ENCODE data around the gene DNAJB4.
"Not testable (repeated sequence)": the region's sequence is repeated elsewhere in the genome, so short reads cannot be mapped to it uniquely, and the experiment has no call there.

The DNAJB4 gene

DNA sequence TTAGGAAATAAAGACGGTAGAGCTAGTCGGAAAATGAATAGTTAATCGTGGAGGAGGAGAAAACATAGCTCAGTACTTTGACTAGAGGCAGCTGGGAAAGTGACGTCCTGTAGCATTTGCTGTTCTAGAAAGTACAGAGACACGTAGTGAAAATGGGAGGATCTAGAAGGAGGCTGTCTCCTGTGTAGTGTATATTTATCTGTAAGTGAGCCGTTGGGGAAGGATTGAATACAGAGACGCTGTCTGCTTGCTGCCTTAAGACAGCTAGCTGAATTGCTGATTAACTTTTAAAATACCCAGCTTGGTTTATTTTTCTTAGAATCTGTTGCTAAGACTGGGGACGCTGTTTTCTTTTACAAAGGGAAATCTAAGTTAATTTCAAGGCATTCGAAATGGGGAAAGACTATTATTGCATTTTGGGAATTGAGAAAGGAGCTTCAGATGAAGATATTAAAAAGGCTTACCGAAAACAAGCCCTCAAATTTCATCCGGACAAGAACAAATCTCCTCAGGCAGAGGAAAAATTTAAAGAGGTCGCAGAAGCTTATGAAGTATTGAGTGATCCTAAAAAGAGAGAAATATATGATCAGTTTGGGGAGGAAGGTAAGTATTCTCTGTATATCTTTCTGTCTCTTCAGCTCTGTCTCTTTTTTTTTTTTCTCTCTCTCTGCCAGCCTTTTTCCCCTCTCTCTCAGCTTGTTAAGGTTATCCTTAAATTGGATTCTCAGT is at the start of gene DNAJB4:
Gene DNAJB4, plus strand, starts transcription at position 221 of the 729 bp plus-strand sequence. Its CDS starts 172 bp downstream, at position 393.
- peak; percentile 49 for DNase-seq (ENCODE audit: low read depth, low spot score)

DNA sequence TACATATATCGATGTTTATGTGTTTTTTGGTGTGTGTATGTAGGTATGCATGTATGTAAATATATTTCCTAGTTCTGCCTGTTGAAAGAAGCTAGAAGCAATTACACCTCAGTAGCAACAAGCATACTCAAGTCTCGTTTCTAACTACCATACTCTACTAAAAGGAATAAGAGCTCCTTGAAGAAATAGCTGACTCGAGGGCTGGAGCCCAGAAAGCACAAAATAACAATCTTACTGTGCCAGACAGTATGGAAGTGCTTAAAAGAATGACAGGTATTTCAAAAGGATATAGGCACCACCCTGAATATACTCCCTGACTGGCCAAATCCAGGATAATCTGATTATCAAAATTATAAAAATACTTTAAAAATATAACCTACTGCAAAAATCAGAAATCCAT is 49.0 kb upstream of the DNAJB4 start:
- no peak for DNase-seq (ENCODE audit: low read depth, low spot score)

DNA sequence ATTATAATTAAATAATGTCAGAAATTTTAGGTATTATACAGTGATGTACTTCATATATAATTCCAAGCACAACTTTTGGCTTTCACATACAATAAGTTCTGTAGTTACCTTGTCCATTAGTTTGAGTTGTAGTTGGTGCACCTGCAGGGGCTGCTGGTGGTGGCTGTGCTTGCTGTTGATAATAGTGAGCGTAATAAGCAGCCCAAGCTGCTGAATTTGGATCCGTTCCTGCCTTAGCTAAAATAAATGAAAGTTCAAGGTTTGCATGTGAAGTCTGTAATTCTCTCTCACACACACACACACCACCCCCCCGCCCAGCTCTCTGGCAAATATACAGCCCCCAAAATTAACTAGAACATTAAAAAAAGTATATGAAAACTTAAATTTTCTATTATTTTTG is 48.3 kb upstream of the DNAJB4 start:
- no peak for DNase-seq (ENCODE audit: low read depth, low spot score)

DNA sequence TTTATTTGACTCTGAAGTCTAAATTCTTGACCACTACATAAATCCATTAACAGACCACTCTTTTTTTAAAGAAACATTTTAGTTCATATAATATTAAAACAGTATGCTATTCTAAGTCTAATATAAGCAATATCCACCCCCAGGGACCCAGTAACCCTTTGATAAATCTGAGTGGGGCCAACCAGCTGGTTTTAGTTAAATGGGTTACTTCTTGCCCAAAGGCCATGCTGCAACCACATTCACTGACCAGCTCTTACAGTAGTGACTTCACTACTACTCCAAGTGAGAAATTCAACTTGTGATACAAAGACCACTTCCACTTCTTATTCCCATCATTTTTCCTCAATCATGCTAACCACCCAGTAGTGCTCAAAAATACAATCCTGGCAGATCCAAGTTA is 46.3 kb upstream of the DNAJB4 start:
- DNase-seq (ENCODE audit: low read depth, low spot score), result no peak

DNA sequence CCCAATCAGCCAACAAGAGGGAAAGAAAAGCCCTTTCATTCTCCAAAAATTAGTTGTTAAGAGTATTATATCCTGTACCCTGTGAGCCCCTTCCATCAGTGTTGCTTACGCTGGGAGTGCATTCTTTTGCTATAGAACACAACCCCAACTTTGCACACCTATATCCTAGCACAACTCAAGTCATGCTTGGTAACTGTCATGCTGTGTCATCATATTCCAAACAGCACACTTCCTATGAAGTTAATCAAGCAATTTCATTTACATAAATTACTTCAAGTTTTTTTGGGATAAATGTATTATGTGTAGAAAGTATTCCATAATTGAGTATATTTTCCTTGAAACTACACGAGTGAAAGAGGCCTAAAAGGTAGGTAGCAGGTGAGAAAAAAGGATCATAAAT is 45.9 kb upstream of the DNAJB4 start:
- DNase-seq (ENCODE audit: low read depth, low spot score), result no peak

DNA sequence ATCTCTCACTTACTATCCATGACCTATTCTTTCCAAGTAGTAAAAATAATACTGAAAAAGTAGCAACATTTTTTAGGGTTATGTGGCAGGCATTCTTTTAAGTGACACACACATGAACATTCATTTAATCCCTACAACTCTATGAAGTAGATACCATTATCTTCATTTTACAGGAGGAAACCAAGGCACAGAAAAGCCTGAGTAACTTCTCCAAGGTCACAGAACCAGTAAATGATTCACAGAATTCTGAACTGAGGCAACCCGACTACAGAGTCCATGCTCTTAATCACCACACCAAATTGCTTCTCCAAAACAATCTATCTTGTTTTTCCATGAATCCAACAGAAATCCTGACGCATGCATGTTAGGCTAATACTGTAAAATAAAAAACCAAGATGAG is 43.3 kb upstream of the DNAJB4 start:
- DNase-seq (ENCODE audit: low read depth, low spot score), result no peak

DNA sequence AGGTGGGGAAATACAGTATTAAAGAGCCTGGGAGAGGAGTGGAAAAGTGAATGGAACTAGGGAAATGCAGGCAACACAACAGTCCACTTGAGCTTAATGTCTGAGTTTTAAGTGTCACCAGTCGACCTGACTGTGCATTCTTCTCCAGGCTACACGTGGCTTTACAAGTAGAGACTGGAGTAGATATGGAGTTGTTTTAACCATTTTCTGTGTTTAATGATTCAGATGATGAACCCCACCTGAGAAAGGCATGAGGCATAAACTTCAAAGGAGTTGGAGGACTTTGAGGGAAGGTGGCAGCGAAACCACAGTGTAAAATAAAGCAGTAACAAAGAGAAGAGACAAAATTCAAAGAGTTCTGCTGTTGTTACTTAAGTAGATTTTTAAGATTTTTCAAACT is 38.4 kb upstream of the DNAJB4 start:
- no peak for DNase-seq (ENCODE audit: low read depth, low spot score)

DNA sequence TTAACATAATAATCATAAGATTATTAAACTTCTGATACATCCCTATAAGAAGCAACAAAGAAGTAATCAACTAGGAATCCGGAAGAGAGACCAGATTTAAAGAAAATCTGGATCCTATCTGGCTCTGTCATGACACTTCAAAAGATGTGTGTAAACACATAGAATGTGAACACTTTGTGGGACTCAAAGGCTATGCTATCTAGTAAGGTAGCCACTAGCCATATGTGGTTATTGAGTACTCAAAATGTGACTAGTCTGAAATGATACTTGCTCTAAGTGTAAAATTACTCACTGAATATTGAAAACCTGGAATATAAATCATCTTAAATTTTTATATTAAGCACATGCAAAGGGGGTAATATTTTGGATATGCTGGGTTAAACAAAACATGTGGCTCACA is 34.5 kb upstream of the DNAJB4 start:
- no peak for DNase-seq (ENCODE audit: low read depth, low spot score)

DNA sequence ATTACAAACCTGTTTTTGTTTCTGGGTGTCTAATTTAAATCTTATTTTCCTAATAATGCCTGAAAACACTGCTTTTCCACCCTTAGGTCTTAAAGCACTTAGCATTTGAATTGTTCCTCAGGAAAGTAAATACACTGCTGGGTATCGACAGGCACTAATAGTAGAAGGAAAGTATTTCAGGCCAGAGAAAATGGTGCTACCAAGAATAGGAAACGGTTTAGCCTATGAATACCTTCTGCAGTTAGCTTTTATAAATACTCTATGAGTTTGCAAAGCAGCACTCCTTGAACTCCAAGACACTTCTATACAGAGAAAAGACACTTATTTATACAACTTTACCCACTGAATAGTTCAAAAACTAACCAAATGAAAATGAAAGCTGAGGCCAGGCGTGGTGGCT is 32.7 kb upstream of the DNAJB4 start:
- no peak for DNase-seq (ENCODE audit: low read depth, low spot score)

DNA sequence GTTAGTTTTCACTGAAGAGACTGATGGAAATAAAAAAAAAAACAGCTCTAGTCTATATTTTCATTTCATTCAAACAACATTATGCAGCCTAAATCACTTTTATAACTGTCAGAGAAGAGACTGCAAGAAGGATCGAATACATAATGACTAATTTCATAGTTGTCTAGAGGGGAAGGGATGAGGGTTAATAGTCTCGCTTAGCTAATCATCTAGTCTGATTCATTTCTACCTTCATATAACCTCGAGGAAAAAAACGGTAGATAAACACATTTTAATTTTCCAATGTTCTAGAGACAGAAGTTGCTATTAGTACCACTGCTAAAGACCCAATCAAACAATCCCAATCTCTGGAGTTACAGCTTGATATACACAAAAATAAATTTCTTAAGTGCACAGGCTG is 29.4 kb upstream of the DNAJB4 start:
- no peak for DNase-seq (ENCODE audit: low read depth, low spot score)

DNA sequence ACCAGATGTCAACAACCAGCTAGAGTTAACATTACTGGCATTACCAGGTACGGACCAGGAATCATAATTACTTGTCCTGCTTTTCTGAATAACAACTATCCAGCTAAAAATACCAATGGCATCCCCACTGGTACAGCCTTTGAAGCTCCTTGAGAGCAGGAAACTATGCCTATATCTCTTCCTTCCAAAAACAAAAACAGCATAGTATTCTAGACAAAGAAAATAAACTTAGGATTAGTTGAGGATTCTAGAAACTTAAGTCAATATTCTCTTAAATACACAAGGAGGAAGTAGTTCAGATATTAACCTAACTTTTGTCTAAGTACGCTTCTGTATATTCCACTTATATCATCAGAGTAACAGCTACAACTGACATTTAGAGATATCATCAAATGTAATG is 28.8 kb upstream of the DNAJB4 start:
- DNase-seq (ENCODE audit: low read depth, low spot score), result no peak

DNA sequence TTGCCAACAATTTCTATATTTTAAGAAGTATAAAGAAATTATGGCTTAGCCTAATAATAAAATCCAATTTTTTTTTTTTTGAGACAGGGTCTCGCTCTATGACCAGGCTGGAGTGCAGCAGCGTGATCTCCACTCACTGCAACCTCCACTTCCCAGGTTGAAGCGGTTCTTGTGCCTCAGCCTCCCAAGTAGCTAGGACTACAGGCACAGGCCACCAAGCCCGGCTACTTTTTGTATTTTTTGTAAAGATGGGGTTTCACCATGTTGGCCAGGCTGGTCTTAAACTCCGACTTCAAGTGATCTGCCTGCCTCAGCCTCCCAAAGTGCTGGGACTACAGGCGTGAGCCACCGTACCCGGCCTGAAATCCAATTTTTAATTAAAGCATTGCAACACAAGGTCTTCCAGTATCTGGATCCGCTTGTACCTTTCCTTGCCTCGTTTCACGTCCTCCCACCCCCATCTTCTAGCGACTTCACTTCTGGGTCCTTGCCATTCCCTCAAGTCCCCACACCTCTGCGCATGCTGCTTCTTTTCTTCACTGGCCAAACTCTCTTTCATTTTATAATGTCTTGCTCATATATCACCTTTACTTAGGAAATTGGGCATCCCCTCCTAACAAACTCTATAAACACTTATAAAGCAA is 28.2 kb upstream of the DNAJB4 start:
- DNase-seq (ENCODE audit: low read depth, low spot score), result no peak

DNA sequence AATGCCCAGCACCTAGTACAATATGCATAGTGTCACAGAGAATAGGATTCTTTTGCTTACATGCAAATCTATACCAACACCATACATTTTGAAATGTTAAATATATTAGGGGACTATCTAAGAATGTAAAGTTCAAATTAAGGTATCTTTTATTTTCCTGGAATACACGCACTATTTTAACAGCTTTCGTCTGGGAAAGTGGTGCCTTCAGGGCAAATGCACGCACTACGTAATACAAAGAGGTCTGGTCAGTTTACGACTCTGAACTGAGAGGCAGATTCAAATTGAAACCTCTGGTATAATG is 26.8 kb upstream of the DNAJB4 start:
- no peak for DNase-seq (ENCODE audit: low read depth, low spot score)

DNA sequence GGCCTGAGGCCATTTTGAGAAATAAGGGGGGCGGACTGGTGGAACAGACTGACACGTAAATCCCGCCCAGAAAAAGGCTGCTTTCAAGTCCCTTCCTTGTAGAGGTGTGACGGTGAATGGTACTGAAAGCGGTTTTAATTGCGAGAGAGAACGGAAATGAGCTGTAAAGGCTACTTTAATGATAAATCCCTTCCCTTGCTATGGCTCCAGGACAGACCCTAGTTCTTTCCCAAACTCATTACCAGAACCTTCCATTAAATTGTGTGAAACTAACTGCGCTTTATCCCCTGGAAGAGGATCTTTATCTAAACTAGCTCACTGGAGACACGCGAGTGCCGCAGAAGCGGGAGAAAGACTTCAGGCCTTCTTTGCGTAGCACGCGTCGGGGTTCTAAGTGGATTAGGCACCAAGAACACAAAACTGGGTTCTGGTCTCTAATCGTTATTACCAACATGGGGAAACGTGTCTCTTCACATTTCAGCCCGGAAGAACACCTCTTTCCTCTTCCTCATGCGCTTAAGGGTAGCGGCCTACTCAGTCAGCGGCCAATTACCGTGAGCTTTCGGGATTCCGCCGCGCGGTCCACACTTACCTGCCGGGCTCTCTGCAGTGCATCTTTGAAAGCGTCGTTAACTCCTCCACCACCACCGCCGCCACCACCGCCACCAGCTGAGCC is 26.3 kb upstream of the DNAJB4 start:
- peak; percentile 74 for DNase-seq (ENCODE audit: low read depth, low spot score)

DNA sequence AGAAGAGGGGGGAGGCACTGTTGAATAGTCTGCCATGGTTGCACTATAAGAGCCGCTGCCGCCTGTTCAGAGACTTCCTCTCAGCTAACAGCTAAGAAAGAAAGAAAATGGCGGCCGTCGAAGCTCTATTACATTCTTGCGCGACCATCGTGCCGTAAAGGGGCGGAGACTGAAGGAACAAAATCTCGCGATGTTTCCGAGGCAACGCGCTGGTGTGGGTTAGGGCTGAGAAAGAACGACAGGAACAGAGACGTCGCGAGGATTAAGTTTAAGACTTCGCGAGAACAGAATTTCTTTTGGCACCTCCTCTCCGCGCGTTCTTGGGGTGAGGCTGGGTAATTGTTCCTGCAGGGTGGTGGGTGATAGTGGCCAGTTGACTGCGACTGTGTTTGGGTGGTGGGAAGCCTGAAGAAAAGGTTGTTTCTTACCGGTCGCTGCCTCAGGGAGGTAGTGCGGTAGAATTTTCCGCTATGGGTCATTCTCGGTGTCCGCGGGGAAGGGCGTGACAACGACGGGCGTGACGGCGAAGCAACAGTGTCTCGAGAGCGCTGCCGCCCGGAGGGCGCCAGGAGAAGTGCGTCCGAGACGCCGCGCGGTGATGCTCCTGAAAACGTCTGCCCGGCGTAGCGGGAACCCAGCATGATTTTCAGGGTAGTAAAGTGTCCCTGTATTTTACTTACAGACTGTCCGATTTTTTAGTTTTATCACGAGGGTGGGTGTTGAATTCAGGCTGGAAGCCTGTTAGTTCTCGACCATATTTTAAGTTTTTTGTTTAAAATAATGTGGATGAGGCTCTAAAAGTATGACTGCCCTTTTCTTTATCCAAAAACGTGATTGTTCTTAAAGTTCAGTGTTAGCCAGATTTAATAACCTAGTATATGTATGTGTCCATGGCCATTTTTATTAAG is 25.5 kb upstream of the DNAJB4 start, which contains the start of gene FUBP1:
Gene FUBP1, minus strand, starts transcription at position 104 of the 908 bp plus-strand sequence. Its CDS starts 68 bp downstream, at position 36.
- DNase-seq (ENCODE audit: low read depth, low spot score), result peak; percentile 93

DNA sequence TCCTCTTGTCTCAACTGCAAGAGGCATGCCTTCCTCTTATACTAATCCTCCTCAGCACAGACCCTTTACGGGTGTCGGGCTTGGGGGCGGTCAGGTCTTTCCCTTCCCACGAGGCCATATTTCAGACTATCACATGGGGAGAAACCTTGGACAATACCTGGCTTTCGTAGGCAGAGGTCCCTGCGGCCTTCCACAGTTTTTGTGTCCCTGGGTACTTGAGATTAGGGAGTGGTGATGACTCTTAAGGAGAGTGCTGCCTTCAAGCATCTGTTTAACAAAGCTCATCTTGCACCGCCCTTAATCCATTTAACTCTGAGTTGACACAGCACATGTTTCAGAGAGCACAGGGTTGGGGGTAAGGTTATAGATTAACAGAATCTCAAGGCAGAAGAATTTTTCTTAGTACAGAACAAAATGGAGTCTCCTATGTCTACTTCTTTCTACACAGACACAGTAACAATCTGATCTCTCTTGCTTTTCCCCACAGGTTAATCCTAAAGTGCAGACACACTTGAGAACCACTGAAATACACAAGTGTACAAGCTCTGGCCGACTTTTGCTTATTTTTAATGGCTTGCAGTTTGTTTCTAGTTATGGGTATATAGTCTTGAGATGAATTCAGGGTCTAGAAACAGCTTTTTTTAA is 21.3 kb upstream of the DNAJB4 start:
- DNase-seq (ENCODE audit: low read depth, low spot score), result not testable (repeated sequence)

DNA sequence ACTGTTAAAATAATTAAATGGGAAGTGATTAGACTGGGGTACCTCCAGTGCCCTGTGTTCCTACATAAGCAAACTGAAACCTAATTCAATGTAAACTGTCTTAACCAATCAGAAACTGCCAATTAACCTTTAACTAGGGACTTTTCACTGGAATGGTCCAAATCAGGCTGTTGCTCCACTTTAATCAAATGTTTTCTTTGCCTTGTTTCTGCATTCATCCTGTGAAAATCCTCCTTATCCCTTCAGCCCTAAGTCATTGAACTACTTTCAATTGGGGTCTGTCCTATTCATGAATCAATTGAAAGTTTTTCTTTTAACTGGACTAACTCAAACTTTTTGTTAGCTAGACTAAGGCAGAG is 20.8 kb upstream of the DNAJB4 start:
- no peak for DNase-seq (ENCODE audit: low read depth, low spot score)

DNA sequence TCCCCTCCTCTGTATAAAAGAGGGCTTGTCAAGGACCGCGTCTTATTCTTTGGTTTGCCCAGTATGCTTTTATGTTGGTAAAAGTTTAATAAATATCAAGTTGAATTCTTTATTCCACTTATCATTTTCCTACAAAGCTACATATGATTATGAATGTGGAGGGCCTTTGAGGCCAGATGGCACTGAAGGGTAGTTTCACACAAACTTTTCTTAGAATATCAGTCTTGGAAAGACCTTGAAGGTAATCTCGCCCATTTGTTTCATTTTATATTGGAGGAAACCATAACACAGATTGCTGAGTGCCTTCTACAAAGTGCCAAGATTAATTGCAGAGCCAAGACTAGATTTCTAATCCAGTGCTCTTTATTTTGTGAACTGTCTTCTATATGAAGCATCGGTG is 20.1 kb upstream of the DNAJB4 start:
- DNase-seq (ENCODE audit: low read depth, low spot score), result no peak

DNA sequence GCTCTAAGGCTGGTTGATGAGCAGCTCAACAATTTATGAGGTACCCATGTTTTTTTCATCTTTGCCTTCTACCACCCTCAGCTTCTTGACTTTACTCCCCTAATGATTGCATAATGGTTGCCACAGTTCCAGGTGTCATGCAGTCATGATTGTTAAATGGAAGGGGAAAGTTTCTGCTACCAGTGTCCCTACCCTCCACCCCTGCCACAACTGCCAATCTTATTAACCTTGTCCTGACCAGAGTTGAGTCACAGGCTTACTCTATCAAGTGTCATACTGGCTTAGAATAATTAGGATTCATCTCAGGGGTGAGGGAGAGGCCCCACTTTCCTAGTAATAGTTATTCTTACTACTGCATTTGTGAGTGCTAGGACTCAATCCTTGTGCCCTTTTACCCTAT is 17.9 kb upstream of the DNAJB4 start:
- no peak for DNase-seq (ENCODE audit: low read depth, low spot score)

DNA sequence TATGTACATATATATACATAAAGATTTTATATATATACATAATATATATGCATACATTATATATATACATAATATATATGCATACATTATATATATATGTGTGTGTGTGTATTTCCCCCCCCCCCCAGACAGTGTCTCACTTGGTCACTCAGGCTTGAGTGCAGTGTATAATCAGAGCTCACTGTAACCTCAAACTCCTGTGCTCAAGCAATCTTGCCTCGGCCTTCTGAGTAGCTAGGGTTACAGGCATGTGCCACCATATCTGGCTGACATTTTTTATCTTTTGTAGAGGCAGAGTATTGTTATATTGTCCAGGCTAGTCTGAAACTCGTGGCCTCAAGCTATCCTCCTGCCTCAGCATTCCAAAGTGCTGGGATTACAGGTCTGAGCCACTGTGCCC is 16.8 kb upstream of the DNAJB4 start:
- DNase-seq (ENCODE audit: low read depth, low spot score), result no peak

DNA sequence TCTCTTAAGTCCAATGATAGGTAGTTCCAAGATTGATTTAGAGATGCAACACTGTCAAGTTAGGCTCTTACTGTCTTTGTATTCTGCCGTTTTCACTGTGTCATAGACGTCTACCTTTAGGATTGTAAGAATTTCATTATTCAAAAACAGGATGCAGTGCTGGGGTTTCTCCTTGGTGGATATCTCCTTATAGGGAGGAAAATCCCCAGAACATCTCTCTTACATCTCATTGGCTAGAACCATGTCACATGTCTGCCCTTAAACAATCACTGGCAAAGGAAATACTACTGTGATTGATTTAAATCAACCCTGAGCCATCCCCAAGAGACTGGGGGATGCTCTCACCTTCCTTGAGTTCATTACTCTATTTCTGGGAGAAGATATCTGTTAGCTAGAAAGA is 15.0 kb upstream of the DNAJB4 start:
- no peak for DNase-seq (ENCODE audit: low read depth, low spot score)
